HG03196 (cell line): ENCODE results near the gene TMEM63C.
"Not testable (repeated sequence)": the region's sequence is repeated elsewhere in the genome, so short reads cannot be mapped to it uniquely, and the experiment has no call there.

ENCODE experiments used
- ATAC-seq: cut with Tn5 transposase; IDR thresholded peaks from one replicate; pipeline ENCODE4 v1.9.1; 2021; ENCODE audit not compliant: unreplicated experiment

Gene TMEM63C

DNA sequence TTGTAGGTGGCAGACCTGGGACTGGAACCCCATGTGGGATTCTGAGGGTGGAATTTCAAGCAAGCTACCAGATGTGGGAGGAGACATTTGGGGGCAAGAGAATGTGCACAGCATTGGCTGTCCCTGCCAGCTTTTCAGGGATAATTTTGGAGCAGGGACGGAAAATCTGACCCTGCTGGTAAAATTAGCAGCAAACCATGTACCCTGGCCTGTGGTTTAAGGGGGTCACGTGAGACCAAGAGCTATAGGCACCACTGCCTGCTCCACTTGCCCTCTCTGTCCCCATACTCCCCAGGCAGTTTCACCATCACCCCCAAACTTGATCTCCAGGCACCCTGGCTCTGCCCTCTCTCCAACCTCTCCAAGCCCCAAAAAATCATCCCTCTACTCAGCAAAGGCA is 26.5 kb upstream of the TMEM63C start:
- ATAC-seq, result no peak

DNA sequence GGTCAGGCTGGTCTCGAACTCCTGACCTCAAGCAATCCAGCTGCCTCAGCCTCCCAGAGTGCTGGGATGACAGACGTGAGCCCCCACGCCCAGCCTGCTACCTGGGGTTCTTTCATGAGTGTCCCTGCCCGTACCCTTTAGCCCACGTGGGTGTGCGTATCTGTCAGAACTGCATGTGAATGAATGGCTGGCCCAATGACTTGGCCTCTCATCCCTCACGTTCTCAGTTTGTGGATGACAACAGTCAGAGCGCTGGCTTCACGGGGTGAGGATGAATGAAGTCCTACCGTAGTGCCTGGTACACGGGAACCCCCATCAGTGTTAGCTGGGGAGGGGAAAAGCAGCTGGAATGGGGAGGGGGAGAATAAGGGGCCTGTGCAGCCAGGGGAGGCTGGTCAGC is 23.9 kb upstream of the TMEM63C start:
- ATAC-seq, result no peak

DNA sequence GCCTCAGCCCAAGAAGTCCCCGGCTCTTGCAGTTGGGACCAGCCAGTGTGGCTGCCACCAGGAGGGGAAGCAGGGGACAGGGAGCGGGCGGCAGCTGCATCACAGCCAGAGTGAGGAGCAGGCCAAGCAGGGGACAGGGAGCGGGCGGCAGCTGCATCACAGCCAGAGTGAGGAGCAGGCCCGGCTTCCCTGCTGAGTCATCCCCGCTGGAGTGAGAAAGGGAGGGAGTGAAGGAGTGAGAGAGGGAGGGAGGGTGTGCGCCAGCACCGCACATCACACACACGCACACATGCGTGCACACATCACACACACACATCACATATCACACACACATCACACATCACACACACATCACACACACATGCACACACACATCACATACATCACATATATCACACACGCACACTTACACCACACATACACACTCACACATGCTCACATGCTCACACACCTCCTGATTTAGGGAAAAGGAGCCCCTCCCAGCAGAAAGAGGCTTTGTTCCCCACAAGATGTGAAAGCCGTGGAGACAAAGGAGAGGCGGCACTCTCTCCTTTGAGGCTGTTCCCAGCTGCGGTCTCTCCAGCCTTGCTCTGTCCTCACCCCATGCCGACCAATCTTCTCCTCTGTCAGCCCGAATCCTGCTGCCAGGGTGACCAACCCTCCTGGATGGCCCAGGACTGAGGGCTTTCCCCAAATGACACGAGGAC is 23.3 kb upstream of the TMEM63C start:
- no peak for ATAC-seq

DNA sequence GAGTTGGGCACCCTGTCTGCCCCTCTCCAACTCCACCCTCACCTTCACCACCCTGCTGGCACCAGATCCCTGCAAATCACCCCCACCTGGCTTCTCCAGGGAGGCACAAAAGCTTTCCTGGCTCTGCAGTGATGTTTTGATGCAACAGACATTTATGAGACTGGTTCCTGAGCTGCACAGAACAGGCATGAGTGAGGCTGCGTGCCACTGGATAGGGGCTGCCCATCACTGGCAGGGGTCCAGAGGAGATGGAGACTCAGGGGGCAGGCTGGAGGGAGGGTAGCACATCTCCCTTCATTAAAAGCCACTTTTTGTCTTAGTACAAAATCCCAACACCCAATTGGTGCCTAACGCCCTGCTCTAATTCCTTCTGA is 22.7 kb upstream of the TMEM63C start:
- no peak for ATAC-seq

DNA sequence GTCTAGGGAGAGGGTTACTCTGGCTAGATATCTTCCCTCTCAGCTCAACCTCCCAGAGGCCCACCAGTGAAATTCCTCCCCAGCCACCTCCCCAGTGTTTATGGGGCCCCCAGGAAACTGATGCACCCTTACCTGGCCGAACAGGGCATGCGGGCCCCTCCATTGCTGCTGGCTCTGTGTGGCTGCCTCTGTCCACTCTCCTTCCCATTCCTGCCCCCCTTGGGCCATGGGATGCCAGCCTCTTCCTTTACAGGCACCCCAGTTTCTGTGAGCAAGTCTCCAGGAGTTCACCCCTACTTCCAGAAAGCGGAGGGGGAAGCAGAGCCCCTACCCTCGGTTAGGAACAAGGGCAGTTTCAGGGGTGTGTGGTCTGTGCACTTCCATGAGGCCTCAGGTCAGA is 20.6 kb upstream of the TMEM63C start:
- no peak for ATAC-seq

DNA sequence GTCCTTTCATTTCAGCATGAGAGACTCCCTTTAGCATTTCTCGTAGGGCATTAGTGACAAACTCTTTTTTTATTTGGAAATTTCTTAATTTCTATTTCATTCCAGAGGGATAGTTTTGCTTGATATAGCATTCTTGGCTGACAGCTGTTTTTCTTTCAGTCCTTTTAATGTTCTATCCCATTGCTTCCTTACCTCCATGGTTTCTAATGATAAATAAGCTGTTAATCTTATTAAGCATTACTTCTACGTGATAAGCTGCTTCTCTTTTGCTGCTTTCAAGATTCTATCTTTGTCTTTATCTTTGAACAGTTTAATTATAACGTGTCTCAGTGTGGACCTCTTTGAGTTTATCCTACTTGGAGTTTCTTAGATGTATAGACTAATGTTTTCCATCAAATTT is 11.6 kb upstream of the TMEM63C start:
- no peak for ATAC-seq

DNA sequence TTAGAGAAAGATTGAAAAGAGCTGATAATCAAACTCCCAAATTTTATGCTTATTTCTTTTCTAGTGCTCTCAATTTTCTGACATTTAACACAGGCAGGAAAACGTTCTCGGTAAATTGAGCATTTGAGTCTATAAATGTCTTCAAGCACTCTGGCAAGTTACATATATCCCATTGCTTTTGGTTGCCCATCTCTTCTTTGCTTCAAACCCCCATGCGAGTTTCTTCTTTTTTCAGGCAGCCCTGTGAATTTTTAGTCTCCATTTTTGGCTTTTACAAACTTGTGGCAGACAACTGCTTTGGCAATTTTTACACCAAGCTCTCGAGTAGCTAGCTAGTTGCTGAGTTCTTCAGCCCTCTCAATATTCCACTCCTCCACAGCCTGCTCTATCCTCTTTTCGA is 8.7 kb upstream of the TMEM63C start:
- no peak for ATAC-seq

DNA sequence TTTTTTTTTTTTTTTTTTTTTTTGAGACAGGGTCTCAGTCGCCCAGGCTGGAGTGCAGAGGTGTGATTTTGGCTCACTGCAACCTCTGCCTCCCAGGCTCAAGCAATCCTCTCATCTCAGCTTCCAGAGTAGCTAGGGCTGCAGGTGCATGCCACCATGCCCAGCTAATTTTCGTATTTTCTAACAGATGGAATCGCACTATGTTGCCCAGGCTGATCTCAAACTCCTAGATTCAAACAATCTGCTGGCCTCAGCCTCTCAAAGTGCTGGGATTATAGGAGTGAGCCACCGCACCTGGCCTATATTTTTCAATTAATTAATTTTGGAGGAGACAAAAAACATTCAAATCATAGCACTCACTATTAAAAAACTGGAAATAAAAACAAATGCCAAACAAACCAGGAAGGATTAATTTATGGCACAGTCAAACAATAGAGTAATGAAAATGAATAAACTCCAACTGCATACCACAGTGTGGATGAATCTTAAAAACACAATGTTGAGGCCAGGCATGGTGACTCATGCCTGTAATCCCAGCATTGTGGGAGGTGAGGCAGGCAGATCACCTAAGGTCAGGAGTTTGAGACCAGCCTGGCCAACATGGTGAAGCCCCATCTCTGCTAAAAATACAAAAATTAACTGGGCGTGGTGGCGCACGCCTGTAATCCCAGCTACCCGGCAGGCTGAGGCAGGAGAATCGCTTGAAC is 7.5 kb upstream of the TMEM63C start:
- not testable (repeated sequence) for ATAC-seq

DNA sequence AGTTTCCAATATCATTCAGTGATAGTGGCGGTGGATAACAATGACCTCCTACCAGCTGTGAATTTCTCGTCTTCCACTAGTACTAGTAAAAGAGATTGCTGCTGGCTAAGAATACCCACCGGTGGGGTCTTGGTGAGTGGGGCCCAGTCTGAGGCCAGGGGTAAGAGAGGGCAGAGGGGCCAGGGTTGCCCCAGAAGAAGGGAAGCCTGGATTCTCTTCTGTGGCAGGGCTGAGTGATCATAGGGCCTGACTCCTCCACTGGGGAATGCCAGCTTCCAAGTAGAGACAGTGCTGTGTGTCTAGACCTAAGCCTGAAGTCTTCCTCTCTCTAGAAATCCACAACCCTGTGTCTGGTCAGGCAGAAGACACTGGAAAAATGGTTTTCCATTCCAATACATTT is 5.8 kb upstream of the TMEM63C start:
- ATAC-seq, result no peak

DNA sequence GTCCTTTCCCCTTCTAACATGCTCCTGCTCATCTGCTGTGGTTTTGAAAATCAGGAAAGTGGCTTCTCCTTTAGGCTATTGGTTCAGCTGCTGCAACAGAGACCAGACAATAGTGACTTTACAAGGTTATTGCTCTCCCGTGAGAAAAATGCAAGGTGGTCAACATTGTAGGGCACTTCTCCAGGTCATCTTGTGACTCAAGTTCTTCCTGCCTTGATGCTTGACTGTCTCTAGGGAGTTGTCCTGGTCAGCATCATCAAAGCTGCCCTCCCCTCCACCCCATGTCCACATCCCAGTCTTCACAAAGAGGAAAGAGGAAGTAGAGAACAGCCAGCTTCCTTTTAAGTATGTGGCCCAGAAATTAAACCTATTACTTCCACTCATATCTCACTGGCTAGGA is 3.9 kb upstream of the TMEM63C start:
- no peak for ATAC-seq

DNA sequence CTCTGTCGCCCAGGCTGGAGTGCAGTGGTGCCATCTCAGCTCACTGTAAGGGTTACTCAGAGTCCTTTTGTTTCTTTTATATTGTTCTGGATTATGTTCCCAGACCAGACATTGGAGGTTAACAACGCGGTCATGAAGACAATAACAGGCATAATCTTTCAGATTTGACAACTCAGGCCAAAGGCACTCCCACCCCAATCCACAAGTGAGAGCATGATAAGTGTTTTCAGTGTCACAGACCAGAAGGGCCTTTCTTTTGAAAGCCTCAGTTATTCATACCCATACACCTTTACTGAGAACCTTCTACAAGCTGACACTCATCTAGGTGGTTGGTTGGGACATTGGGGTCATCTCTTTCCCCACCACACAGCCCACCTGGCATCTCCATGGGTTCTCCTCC is 2.9 kb upstream of the TMEM63C start:
- ATAC-seq, result no peak

DNA sequence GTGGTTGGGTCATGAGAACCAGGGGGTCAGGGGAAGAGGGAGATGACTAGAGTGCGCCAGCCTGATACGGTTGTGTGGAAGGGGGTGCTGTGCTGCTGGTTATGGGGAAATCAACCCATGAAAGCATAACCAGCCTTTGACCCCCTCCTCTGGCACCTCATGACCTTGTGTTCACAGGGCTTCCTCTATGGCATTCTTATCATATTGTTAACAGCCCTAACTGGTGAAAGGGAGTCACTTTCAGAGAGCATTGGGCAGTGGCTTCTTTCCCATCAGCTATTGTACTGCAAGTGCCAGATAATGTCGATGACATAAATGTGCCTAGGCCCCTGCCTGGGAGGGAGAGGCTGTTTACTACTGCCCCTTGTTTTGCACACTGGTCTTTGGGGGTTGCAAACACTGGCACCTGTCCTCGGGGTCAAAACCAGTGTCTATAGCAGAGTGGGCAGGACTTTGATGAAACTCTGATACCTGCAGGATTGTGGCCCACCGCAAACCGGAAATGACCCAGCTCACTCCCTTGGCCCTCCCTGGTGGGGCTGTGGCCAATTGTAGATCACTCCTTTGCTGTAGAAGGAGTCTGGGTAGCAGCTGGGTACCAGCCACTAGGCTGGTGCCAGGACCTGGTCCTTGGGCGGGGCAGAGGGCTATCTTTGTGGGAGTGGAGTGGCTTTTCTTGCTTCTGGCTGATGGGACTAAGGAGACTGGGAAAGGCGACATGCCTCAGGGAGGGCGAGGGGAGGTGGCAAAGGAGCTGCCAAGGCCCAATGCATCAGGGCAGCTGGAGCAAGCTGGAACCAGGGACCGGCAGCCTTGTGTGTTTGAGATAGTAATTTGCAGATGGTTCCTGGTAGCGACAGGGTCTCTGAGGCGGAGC is 634 bp upstream of the TMEM63C start:
- ATAC-seq, result no peak

DNA sequence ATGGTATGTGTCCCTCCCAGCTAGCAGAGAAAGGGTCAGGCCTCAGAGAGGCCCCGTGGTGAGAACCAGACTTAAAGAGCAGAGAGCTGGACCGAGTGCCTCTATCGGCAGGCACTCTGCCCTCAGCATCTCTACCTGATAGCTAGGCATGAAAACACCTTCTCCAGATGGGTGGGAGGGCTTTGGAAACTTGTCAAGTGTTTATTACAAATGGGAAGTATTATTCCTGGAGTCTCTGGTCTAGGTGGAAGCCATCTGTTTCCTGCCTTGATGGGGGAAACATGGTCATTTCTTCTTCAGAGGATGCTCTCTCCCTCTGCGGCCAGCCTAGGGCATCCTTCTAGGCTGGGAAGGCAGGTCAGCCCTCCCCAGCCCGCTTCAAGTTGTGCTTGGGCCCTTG is 2.3 kb downstream of the TMEM63C start:
- ATAC-seq, result no peak

DNA sequence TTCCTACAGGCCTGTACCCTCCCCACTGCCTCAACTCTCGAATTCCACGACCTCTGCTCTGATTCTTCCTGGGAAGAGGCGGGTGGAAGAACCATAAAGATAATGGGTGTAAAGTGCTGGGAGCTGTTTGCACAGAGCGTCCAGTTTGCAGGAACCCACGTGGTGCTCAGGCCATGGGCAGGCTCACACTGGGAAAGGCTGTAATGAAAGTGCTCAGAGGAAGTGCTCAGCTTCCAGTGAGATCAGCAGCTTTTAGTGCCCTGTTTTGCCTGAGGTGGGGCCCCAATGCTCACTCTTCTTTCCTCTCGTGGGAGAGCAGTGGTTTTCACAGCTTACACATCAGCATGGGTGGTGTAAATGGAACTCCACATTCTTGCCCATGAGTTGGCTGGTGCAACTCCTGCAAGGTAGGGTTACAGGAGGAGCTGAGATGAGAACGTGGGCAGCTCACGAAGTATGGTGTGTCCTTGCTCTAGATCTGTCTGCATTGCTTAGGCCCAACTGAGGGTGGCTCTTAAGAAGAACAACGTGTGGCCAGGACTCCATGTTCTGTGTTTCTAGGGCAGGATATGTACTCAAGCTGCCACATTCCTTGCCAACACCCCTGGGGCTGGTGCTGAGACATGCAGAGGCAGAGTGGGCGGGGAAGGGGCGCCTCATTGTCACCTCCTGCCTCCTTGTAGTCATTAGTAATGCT is 2.9 kb downstream of the TMEM63C start:
- no peak for ATAC-seq

DNA sequence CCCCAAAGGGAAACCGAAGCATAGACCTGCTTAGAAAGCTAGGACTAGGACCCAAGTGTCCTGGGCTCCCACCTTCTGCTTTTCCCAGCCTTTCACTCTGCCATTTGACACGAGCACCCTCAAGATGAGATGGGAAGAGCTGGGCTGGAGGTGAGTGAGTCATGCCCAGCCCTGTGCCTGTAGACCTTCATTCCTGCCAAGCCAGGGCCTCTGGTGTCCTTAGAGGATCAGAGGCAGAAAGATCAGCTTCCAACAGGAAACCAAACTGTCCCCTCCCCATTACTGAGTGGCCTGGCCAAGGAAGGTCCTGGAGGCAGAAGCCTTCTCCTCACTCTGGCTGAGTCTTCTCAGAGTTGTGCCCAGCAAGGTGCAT is 3.5 kb downstream of the TMEM63C start:
- no peak for ATAC-seq

DNA sequence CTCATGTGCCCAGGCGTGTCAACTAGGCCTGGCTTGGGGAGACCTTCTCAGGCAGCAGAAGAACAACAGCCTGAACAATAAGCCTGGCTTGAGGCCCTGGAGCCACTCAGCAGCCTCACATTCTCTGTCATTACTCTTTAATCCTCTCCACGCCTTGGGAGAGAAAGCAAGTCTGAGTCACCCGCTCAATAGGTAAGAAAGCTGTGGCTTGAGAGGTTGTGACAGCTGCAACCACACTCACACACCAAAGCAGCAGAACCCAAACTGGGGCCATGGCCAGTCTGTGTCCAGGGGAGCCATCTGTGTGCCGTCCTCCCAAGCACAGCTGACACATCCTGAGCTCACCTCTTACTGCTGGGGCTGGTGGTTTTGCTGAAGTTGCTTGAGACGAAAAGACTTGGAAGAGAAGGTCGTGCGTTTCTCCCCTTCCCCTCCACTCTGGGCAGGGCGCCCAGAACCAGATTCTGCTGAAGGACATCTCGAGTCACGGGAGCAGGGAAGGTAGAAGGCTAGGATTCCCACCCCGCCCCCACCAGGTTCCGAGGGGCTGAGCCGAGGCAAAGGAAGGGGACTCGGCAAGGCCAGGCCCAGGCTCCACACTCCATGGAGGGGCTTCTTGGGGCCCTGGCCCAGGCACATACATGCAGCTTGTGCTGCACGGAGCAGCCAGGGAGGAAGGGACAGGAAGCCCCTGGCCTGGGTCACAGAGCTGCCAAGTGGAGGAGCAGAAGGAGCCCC is 5.5 kb downstream of the TMEM63C start:
- no peak for ATAC-seq

DNA sequence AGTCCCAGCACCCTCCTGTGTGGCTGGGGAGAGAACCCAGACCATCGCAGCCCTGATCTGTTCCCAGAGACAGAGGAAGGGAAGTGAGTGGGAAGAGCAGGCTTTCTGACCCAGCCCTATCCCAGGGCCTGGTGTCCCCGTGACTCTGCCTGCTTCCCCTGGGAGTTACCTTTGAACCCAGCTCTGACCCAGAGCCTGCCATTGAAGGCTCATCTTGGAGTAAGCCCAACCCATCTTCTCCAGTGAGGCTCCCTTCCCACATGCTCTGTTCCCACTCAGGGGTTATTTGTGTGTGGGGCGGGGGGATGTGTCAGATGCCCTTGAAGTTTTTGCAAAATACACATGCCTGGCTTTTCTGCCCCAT is 6.0 kb downstream of the TMEM63C start:
- ATAC-seq, result no peak

DNA sequence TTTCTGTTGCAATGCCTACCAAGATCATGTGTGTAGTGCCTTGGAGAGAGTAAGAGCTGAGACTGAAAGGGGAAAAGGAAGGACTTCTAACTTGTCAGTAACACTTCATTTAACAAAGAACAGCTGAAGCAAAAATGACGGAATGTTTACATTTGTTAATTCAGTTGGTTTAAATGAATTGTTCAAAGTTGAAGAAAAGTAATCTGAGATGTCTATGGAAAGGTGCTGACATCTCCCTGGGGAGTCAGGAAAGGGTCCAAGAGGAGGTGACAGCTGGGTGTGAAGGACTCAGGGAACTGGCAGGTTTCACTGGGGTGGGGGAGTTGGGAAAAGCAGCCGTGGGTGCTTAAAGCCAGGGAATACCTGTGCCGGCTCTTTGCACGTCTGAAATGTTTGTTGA is 7.9 kb downstream of the TMEM63C start:
- no peak for ATAC-seq

DNA sequence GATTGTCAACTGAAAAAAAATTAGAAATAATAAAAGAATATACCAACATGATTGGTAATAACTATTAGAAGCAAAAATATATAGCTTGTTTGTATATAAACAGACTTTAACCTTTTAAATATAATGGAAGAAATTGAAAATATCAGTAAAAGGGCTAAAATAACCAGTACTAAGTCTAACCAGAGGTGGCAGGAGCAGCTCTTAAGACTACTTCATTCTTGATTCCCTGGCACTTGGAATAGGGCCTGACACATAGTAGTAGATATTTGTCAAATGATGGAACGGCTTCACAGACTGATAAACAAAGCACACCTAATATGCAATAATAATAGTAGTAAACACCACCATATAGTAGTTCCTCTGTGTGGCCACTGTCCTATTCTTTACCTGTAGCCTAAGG is 9.4 kb downstream of the TMEM63C start:
- ATAC-seq, result no peak

DNA sequence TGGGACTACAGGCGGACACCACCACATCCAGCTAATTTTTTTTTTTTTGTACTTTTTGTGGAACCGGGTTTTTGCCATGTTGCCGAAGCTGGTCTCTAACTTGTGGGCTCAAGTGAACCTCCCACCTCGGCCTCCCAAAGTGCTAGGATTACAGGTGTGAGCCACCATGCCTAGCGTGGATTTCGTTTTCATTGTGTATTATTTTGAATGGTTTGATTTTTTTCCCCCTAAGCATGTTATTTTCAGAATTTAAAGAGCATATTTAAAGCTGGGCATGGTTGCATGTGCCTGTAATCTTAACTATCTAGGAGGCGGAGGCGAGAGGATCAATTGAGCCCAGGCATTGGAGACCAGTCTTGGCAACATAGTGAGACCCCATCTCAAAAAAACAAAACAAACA is 13.1 kb downstream of the TMEM63C start:
- ATAC-seq, result no peak

DNA sequence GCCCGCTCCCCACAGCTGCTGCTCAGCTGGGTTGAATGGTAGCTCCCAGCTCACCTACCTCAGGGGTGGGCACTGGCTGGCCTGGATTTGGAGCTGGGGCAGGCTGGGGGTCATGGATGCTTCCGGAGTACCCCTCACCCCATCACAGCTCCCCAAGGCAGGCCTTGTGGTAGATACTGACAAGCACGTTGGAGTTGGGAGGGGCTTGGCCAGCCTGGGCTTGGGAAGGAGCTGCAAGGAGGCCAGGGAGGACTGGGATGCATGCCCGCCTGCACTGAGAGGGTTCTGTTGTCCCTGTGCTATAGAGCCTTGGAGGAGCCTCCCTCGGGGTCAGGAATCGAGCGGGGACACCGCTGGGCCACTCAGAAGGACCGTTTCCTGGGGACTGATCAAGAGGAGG is 14.2 kb downstream of the TMEM63C start:
- no peak for ATAC-seq
